HG03103 (cell line): ENCODE measurements around the gene ANGPTL8.
A peak's percentile ranks its signal among the peaks of the same experiment; 100 is the strongest.

Experiments used
- ATAC-seq: cut with Tn5 transposase; IDR thresholded peaks from one replicate; pipeline ENCODE4 v1.9.1; 2021; ENCODE audit warnings: low read depth; ENCODE audit not compliant: unreplicated experiment

The ANGPTL8 gene

GRCh38 chr19:11239377-11240000 lies at the start of gene ANGPTL8:
TSS of gene ANGPTL8 (plus strand) at chr19:11239619. CDS start at chr19:11239638, 19 bp downstream.
- ATAC-seq, result no peak

GRCh38 chr19:11190501-11190900 lies 48.9 kb upstream of the ANGPTL8 start:
- no peak for ATAC-seq

GRCh38 chr19:11191273-11191755 lies 48.1 kb upstream of the ANGPTL8 start:
- no peak for ATAC-seq

- no peak for ATAC-seq
These were observed 47.5 kb upstream of the ANGPTL8 start for GRCh38 chr19:11191934-11192333.

GRCh38 chr19:11192957-11193939 lies 46.2 kb upstream of the ANGPTL8 start:
- ATAC-seq, result no peak

- no peak for ATAC-seq
These were observed 45.2 kb upstream of the ANGPTL8 start for GRCh38 chr19:11194173-11194572.

- no peak for ATAC-seq
These were observed 44.5 kb upstream of the ANGPTL8 start for GRCh38 chr19:11194656-11195558.

- no peak for ATAC-seq
These were observed 43.7 kb upstream of the ANGPTL8 start for GRCh38 chr19:11195681-11196080.

- ATAC-seq, result no peak
These were observed 42.8 kb upstream of the ANGPTL8 start for GRCh38 chr19:11196406-11197287.

- peak; percentile 40 for ATAC-seq
These were observed 41.9 kb upstream of the ANGPTL8 start, which contains the start of gene KANK2 for GRCh38 chr19:11197291-11198174. TSS of gene KANK2 (minus strand) at chr19:11197545. CDS start at chr19:11194511, 3,034 bp downstream.

- ATAC-seq, result no peak
These were observed 41.3 kb upstream of the ANGPTL8 start for GRCh38 chr19:11198175-11198534.

- no peak for ATAC-seq
These were observed 40.5 kb upstream of the ANGPTL8 start for GRCh38 chr19:11198769-11199424.

GRCh38 chr19:11199517-11199916 lies 39.9 kb upstream of the ANGPTL8 start:
- no peak for ATAC-seq

- no peak for ATAC-seq
These were observed 39.3 kb upstream of the ANGPTL8 start for GRCh38 chr19:11200015-11200574.

GRCh38 chr19:11200931-11201330 lies 38.5 kb upstream of the ANGPTL8 start:
- ATAC-seq, result no peak

GRCh38 chr19:11201791-11202190 lies 37.6 kb upstream of the ANGPTL8 start:
- ATAC-seq, result no peak

- no peak for ATAC-seq
These were observed 36.8 kb upstream of the ANGPTL8 start for GRCh38 chr19:11202488-11203193.
